Fibroblast of the conjunctiva (primary cell): ENCODE measurements around the gene LRRC43.
"Not testable (repeated sequence)": the region's sequence is repeated elsewhere in the genome, so short reads cannot be mapped to it uniquely, and the experiment has no call there.

Experiments
- DNase-seq: peaks from one replicate; pipeline ENCODE4 v3.0.0-alpha.2; 2010; ENCODE audit warnings: low read depth

The LRRC43 gene

DNA sequence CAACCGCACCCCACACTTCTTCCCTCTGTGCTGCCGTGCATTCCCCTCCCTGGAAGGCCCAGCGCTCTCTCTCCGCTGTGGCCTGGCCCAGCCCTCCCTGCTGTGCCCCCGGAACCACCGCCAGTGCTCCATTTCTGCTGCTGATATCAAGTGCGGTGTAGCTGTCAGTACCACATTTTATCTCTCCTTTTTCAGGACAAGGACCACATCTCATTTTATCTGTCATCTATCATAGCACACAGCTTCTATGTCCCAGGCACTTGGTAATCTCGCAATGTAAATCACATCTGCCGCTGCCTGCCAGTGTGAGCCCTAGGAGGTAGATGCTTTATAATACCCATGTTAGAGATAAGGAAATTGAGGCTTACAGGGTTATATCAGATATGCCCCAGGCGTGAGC lies 27.2 kb upstream of the LRRC43 start:
- DNase-seq = no peak

DNA sequence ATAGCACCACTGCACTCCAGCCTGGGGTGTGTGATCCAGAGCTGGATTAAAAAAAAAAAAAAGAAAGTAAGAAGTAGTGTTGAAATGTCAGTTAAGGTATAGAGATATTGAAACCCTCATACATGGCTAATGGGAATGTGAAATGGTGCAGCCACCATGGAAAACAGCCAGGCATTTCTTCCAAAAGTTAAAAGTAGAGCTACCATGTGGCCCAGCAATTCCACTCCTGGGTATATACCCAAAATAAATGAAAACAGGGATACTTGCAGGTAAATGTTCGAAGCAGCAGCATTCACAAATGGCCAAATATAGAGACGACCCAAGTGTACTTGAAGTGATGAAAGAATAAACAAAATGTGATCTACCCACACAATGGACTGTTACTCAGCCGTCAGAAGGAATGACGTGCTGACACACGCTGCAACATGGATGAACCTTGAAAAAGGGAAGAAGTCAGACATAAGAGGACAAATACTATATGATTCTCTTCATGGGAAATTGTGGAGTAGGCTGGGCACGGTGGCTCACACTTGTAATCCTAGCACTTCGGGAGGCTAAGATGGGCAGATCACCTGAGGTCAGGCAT lies 24.1 kb upstream of the LRRC43 start:
- no peak for DNase-seq

DNA sequence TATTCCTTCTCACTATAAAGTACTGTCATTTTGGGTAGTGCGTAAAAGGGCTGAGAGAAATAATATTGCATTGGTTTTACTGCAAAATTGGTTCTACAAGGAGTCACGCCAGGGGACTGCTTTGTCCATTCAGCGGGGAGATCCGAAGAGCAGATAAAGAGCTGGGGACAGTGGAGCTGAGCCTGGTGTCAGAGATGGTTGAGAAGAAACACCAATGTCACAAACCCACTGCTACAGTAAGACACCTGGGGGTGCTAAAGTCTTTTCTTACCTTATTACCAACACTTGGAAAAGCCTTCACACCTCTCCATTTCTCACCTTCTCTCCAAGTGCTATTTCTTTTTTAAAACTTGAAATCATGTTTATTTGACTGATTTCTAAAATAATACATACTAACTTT lies 23.0 kb upstream of the LRRC43 start:
- DNase-seq = no peak

GRCh38 chr12:122160761-122161160 lies 22.2 kb upstream of the LRRC43 start:
- DNase-seq = no peak

DNA sequence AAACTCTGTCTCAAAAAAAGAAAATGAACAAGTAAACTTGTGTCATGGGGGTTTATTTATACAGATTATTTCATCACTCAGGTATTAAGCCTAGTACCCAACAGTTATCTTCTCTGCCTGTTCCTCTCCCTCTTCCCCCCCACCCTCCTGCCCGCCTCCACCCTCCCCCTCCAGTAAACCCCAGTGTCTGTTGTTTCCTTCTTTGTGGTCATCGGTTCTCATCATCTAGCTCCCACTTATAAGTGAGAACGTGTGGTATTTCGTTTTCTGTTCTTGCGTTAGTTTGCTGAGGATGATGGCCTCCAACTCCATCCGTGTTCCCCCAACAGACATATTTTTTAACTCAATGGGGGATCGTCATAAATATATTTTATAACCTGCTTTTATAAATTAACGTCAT lies 21.2 kb upstream of the LRRC43 start:
- DNase-seq = no peak

GRCh38 chr12:122162976-122163375 lies 19.9 kb upstream of the LRRC43 start:
- DNase-seq = no peak

- no peak for DNase-seq
Measured at GRCh38 chr12:122166422-122167349, 16.2 kb upstream of the LRRC43 start.

GRCh38 chr12:122167356-122167925 lies 15.5 kb upstream of the LRRC43 start:
- no peak for DNase-seq

- DNase-seq = no peak
Measured at GRCh38 chr12:122168492-122168891, 14.4 kb upstream of the LRRC43 start.

DNA sequence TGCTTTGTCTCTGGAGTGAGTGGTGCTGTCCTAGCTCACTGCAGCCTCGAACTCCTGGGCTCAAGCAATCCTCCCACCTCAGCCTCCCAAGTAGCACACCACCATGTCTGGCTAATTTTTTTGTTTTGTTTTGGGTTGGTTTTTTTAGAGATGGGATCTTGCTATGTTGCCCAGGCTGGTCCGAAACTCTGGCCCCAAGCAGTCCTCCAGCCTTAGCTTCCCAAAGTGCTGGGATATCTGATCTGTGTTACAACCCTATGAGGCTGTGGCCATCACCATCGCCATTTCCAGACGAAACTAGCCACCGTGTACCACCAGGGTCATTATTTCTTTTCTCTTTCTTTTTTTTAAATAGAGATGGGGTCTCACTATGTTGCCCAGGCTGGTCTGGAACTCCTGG lies 11.5 kb upstream of the LRRC43 start:
- no peak for DNase-seq

GRCh38 chr12:122172262-122172939 lies 10.5 kb upstream of the LRRC43 start:
- DNase-seq = no peak

GRCh38 chr12:122174155-122174845 lies 8.6 kb upstream of the LRRC43 start, which contains the start of gene IL31:
TSS of gene IL31 (minus strand) at chr12:122174221. CDS start at chr12:122174172, 49 bp downstream.
- DNase-seq = no peak

GRCh38 chr12:122176473-122176872 lies 6.5 kb upstream of the LRRC43 start:
- not testable (repeated sequence) for DNase-seq

- no peak for DNase-seq
Measured at GRCh38 chr12:122183588-122183940, 641 bp downstream of the LRRC43 start.

GRCh38 chr12:122184517-122184916 lies 1.6 kb downstream of the LRRC43 start:
- no peak for DNase-seq

DNA sequence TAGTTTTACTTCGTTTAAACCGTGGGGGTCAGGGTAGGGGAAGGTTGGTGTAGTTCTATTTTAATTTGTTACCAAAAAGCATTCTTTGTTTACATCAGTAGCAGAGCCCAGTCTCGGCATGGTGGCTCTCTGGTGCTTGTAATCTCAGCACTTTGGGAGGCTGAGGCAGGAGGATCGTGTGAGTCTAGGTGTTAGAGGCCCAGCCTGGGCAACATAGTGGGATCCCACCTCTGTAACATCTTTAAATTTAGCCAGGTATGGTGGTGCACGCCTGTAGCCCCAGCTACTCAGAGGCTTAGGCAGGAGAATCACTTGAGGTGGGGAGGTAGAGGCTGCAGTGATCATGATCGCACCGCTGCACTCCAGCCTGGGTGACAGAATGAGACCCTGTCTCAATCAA lies 2.2 kb downstream of the LRRC43 start:
- no peak for DNase-seq

DNA sequence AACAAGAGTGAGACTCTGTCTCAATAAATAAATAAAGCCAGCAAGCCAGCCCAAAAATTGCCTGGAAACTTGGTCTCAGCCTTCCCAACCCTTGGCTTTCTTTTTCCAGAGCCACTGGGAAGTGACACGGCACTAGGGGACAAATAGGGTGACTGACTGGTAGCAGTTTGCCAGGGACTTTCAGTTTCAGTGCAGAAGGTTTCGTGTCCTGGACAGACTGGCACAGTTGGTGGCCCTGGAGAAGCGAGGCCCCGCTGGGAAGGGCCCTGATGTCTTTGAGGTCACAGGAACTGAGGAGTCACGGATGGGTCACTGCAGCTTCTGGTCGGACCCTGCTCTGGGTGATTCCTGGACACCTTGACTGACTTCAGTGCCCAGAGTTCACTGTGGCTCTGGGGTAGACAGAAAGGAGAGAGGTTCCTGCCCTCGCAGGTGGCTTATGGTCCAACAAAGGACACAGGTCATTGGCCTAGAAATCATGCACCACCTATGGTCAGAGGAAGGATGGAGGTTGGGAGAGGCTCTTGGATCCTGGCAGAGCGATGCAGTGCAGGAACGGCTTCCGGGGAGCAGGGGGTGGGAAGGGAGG lies 2.7 kb downstream of the LRRC43 start:
- DNase-seq = no peak

GRCh38 chr12:122187466-122187865 lies 4.5 kb downstream of the LRRC43 start:
- no peak for DNase-seq

GRCh38 chr12:122189626-122190475 lies 6.9 kb downstream of the LRRC43 start:
- DNase-seq = no peak

DNA sequence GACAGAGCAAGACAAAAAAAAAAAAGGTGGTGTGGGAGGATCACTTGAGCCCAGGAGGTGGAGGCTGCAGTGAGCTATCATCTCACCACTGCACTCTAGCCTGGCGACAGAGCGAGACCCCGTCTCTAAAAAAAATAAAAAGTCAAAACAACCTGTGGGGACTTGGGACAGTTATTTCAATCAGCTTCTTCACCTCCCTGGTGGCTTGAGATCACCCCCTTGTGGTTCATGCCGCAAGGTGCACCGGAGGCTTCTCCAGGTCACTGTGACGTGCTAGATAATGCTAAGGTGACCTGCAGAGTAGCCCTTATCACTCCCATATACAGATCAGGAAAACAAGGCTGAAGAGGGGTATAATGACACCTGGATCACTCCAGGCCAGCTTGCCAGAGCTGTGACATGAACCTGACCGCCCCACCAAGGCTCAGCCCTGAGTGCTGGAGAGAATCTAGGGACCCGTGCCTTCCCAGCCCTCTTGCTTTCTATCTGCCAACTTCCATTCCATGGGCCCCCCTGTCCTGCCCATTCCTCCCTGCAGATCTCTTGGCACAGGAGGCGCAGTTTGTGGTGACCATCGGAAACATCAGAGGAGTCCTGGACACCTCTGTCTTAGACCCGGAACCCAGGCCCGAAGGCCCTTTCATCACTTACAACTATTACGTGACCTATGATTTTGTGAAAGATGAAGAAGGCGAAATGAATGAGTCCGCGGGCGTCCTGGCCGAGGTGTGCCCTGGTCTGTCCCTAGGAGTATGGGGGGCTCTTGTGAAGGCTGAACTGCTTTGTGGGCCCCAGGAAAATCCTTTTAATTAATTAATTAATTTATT lies 8.1 kb downstream of the LRRC43 start:
- DNase-seq = peak; percentile 18
